Measurements from ENCODE around the gene FDXACB1. TPM values are rescaled to one million over a fixed set of nuclear protein-coding genes. Genes with fewer than 3 reads are reported as not detected.
A peak's percentile ranks its signal among the peaks of the same experiment; 100 is the strongest.
"Not testable (repeated sequence)": the region's sequence is repeated elsewhere in the genome, so short reads cannot be mapped to it uniquely, and the experiment has no call there.

FDXACB1 gene
- total and polyA plus RNA-seq, 8 donors, result 1.7 to 5.5 (median 4.5) TPM

DNA sequence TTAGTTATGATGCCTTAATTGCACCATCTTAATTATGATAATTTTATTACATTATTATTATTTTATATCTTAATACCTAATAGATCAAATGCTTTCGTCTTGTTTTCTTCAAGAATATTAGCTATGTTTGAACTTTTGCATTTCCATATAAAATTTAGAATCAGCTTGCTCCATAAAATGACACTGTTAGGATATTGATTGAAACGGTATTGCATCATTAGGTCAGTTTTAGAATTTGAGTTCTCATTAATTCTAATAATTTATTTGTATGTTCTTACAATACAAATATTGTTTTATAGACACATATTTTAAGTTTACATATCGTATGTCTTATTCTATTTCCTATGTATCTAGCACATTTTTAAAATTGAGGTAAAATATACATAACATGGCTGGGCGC is 7.1 kb upstream of the FDXACB1 start:
- Histone ChIP-seq H3K4me1 (no peaks in the 10 kb centered on the region), H3K27me3 (no peaks in the 10 kb centered on the region), H3K27ac (no peak overlapping the region), H3K9me3 (no peaks in the 10 kb centered on the region), H3K36me3 (peaks cover 0 to 3% of the 10 kb centered on the region in 2 donors), H3K4me3 (no peak overlapping the region)
- intact Hi-C loops (cut with DNase I), result no loop called here
- no peak for DNase-seq
- TF ChIP-seq, protein P1, sequence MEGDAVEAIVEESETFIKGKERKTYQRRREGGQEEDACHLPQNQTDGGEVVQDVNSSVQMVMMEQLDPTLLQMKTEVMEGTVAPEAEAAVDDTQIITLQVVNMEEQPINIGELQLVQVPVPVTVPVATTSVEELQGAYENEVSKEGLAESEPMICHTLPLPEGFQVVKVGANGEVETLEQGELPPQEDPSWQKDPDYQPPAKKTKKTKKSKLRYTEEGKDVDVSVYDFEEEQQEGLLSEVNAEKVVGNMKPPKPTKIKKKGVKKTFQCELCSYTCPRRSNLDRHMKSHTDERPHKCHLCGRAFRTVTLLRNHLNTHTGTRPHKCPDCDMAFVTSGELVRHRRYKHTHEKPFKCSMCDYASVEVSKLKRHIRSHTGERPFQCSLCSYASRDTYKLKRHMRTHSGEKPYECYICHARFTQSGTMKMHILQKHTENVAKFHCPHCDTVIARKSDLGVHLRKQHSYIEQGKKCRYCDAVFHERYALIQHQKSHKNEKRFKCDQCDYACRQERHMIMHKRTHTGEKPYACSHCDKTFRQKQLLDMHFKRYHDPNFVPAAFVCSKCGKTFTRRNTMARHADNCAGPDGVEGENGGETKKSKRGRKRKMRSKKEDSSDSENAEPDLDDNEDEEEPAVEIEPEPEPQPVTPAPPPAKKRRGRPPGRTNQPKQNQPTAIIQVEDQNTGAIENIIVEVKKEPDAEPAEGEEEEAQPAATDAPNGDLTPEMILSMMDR (IDR thresholded peaks at IDR 0.05), result no peak
- no peak for ATAC-seq

DNA sequence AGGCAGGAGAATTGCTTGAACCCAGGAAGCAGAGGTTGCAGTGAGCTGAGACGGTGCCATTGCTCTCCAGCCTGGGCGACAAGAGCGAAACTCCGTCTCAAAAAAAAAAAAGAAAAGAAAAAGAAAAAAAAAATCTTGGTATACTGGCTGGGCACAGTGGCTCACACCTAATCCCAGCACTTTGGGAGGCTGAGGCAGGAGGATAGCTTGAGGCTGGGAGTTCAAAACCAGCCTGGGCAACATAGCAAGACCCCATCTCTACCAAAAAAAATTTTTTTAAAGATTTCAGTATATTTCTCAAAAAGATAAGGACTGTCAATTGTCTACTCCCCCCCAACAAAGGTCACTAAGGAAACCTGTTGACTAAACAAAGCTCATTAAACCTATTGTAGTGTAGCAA is 6.1 kb upstream of the FDXACB1 start:
- H3K4me1 ChIP-seq; intact Hi-C loops (cut with DNase I): not testable (repeated sequence)

DNA sequence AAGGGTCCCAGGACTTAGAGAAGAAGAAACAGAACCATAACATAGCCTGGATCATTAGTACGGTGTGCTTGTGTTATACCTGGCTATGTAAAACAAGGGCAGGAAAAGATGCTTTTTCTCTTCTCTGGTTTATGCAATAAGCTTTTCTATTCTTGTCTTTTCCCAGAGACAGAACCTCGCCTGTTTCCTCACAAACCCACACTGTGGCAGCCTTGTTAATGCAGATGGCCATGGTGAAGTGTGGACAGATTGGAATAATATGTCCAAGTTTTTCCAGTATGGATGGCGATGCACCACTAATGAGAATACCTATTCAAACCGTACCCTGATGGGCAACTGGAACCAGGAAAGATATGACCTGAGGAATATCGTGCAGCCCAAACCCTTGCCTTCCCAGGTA is 3.2 kb upstream of the FDXACB1 start:
- Histone ChIP-seq H3K36me3 (peaks cover 0 to 3% of the 10 kb centered on the region in 2 donors), H3K4me3 (no peak overlapping the region), H3K27me3 (no peaks in the 10 kb centered on the region), H3K4me1 (peaks cover 5 to 19% of the 10 kb centered on the region in 2 donors), H3K27ac (no peak overlapping the region), H3K9me3 (no peaks in the 10 kb centered on the region)
- intact Hi-C loops (cut with DNase I), result no loop called here
- no peak for DNase-seq
- no peak for ATAC-seq
- TF ChIP-seq, protein P1 (IDR thresholded peaks at IDR 0.05), result no peak

More for the DNA sequence above, 6.1 kb upstream of the FDXACB1 start:
- H3K27me3 ChIP-seq, H3K9me3 ChIP-seq, H3K4me3 ChIP-seq, H3K27ac ChIP-seq, H3K36me3 ChIP-seq, DNase-seq, ATAC-seq: not testable (repeated sequence)

DNA sequence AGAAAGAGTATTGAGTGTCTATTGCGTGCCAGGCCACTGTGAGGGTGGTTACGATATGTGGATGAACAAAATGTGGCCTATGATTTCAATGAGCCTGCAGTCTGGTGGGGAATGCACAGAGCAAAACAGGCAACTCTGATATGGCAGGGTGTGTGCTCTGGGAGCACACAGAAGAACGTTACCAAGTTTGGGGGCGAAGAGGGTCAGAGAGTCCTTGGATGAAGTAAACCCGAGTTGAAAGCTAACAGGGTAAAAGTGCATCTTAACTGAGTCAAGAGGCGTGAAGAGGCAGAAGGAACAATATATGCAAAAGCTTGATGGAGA is 634 bp upstream of the FDXACB1 start:
- Histone ChIP-seq H3K4me1 (peaks cover 5 to 19% of the 10 kb centered on the region in 2 donors), H3K27me3 (no peaks in the 10 kb centered on the region), H3K4me3 (peak overlapping the region; percentile 52 to 73), H3K36me3 (peaks cover 0 to 14% of the 10 kb centered on the region in 2 donors), H3K9me3 (no peaks in the 10 kb centered on the region), H3K27ac (peak overlapping the region; percentile 92 to 97)
- intact Hi-C loops (cut with DNase I), result loop anchor here in 1 of 2 donors (10.0 kb wide), 1 partner anchor 45 kb away; no protein-coding TSS in a partner anchor
- DNase-seq (no peak), ATAC-seq (peak; percentile 2)
- TF ChIP-seq, protein P1 (IDR thresholded peaks at IDR 0.05), result no peak

DNA sequence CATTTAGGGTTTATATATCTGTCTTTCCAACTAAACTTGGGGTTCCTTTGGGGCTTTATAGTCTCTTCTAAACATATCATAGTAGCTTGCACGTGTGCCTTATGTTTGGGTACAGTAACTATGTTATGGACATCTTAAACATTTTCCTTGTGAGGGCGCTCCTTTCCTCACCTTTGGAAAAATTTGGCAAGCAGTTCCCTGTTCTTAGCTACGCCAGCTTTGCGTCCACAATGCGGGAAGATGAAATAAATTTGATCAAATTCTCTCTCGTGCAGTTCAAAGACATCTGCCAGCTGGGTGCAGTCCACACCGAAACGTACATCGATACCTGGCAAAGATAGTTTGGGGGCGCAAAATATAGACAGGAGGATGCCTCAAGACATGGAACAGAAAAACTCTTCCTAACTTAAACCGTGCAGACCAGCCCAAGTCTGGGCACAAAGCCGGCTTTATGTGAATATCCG is 548 bp downstream of the FDXACB1 start:
- TF ChIP-seq, protein P1 (IDR thresholded peaks at IDR 0.05), result no peak
- Histone ChIP-seq H3K4me1 (peaks cover 5 to 19% of the 10 kb centered on the region in 2 donors), H3K36me3 (peaks cover 0 to 12% of the 10 kb centered on the region in 2 donors), H3K4me3 (peak overlapping the region; percentile 52 to 73), H3K9me3 (no peaks in the 10 kb centered on the region), H3K27ac (peak overlapping the region; percentile 92 to 97), H3K27me3 (no peaks in the 10 kb centered on the region)
- ATAC-seq, result peak; percentile 6
- peak in 1 of 4 donors; percentile 54 for DNase-seq
- intact Hi-C loops (cut with DNase I), result loop anchor here in 1 of 2 donors (10.0 kb wide), 1 partner anchor 46 kb away; no protein-coding TSS in a partner anchor

DNA sequence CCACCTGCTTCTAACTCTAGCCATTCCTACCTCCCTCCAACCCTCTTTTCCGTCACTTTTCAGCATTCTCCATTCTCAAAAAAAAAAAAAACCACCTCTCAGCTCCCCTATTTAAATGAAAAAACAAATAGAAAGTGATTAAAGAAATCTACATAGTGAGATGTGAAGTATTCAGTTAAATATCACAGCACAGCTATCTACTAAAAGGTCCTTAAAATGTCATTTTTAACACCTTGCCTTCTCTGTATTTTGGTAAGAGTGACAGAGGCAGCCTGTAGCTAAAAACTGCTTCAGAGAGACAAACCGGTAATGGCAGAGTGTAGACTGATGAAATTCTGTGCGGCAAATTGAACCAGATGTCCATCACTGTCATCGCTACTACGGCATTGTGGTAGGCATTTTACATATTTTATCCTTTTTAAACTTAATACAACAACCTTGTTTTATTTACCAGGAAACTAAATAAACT is 7.2 kb downstream of the FDXACB1 start:
- Histone ChIP-seq H3K9me3 (no peaks in the 10 kb centered on the region), H3K27ac (peak overlapping the region; percentile 82 to 88), H3K27me3 (no peaks in the 10 kb centered on the region), H3K4me3 (peak overlapping the region; percentile 79 to 92), H3K4me1 (peaks cover 11 to 17% of the 10 kb centered on the region in 2 donors), H3K36me3 (peaks cover 0 to 22% of the 10 kb centered on the region in 2 donors)
- intact Hi-C loops (cut with DNase I), result loop anchor here in 1 of 2 donors (10.0 kb wide), 1 partner anchor 53 kb away; no protein-coding TSS in a partner anchor
- TF ChIP-seq, protein P1 (IDR thresholded peaks at IDR 0.05), result no peak
- DNase-seq (no peak), ATAC-seq (peak; percentile 6)
